GM19351 (cell line): ENCODE data around the gene ACVR1B.

Experiments
- ATAC-seq: cut with Tn5 transposase; IDR thresholded peaks from one replicate; pipeline ENCODE4 v1.9.1; 2021; ENCODE audit warnings: mild to moderate bottlenecking, moderate library complexity; ENCODE audit not compliant: unreplicated experiment

Gene ACVR1B

DNA sequence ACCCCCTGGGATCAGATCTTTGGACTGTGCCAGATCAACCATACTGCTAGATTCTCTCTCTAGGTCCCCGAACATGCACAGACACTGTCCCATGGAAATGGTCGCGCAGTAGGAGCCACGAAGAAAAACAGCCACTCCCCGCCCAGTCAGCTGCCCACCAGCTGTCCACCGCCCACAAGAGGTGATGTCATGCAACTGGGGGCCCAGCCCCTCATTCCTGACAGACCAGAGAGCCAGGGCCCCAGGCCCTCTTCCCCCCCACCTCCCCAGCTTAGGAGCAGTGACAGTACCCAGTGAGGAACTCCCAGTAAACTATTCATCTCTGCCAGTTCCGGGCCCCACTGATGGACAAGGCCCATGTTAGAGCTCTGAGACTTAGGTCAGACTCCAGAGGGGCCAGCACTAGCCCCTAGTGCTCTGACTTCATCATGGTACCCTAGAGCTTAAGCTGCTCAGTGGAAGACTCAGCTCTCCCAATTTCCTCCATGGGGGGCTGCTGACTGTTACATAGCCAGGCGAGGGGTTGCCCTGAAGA, 51.6 kb downstream of the ACVR1B start:
- no peak for ATAC-seq

DNA sequence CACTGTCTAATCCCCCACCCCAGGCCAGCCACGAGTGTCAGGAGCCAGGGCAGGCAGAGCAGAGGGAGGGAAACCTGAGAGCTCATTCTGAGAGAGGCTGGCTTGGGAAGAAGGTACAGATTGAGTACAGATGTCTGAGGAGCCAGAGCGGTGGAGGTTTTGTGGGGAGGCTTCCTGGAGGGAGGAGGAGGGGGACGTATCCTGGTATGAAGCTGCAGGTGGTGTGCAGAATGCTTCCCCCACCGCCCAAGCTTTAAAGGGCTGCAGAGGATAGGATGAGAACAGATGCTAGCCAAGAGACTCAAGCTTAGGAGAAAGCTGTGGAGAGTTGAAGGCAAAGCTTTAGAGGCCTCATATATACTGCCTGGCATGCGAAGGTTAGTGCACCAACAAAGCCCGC, 52.1 kb downstream of the ACVR1B start:
- no peak for ATAC-seq

DNA sequence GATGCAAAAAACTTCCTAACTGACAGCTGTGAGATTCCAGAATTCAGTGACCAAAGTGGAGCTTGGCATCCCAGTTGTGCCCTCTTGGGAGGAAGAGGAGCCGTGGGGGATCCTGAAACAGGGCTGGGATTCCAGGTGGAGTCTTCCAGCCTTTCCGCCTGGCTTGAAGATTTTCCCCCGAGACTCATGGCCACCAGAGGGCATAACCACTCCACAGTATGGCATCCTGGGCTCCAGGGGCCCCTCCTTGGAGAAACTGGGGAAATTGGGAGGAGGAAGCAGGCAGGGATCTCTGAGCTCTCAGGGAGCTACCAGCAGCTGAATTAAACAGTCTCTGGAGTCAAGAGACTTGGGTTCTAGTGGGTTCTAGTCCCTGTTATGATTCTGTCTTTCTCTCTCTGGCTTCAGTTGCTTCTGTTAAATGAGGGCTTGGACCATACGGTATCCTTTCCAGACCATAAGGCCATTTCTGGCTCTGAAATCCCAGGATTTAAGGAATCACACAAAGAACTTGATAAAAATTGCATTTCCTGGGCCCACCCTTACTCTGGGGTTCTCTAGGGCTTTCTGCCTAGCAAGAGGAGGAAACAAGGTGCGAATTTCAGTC, 52.6 kb downstream of the ACVR1B start:
- ATAC-seq = no peak

DNA sequence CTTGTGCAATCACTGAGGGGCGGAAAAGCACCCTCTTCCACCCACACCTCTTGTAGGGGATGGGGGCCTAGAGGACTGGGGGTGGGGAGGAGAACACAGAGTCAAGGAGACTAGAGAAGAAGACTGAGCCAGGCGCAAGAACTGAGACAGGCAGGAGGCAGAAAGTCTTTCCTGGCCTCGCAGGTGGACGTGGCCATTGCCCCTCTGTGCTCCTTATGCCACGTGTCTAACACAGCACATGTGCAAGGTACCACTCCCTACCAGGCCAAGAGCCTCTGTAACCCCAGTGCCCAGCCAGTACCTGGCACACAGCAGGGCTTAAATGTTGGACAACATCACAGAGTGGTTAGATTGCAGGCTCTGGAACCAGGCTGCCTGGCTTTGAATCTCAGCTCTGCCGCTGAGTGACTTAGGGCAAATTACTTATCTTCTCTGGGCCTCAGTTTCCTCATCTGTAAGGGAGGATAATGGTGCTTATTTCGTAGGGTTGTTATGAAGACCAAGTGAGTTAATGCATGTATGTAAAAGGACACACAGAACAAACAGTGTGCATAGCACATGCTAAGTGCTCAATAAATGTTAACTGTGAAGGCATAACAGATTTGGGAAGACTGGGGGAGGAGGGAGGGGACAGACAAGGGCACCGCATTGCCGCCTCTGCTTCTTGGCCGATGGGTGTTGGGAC, 53.9 kb downstream of the ACVR1B start:
- no peak for ATAC-seq

DNA sequence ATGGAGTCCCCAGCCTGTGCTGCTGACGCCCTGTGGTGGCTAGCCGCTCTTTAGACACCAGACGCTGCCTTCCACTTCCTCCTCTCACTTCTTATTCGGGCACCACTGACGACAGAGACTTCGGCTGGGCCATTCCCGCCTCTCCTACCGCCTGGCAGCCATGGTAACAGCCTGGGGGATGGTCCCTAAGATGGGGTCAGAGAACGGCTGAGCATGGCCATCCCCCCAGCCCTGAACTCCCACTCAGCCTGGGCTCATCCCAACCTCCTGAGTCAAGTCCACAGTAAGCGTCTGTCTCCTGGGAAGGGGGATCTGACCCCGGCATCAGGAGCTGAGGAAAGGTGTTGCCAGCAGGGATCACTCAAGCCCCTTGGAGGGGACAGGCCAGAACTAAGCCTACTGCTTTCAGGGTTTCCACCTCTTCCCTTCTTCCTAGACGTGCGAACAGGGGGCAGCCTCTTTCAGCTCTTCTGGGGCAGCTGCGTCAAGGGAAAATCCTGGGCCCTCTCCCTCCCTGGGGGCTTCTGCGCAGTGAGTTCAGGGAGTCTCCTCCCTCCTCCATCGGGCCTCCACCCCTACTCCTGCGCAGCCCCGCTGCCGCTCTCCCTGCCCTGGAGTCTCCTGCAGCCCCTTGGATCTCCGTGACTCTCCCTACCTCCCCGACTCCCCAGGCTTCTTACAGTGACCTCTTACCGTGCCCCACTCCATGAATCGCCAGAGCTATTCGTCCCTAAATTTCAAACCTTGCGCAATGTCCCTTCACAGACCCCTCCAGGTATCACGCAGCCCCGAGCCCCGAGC, 54.6 kb downstream of the ACVR1B start:
- ATAC-seq = peak; percentile 81

DNA sequence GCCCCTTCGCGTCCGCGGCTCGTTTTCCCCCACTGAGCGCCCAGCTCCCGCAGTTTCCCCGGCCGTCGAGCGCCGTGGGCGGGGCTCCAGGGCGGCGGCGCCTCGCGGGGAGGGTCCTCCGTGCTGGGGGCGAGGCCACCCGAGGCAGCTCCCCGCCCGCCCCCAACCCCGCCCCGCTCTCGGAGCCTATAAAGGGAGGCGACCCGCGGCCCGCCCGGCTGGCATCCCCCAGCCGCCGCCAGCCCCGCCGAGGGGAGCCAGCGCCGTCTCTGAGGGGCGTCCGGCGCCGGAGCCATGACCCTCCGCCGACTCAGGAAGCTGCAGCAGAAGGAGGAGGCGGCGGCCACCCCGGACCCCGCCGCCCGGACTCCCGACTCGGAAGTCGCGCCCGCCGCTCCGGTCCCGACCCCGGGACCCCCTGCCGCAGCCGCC, 55.2 kb downstream of the ACVR1B start, which contains the start of gene TAMALIN:
TAMALIN (plus strand) TSS at position 221 of the 432 bp plus-strand sequence; CDS start at position 295, 74 bp downstream.
- no peak for ATAC-seq

DNA sequence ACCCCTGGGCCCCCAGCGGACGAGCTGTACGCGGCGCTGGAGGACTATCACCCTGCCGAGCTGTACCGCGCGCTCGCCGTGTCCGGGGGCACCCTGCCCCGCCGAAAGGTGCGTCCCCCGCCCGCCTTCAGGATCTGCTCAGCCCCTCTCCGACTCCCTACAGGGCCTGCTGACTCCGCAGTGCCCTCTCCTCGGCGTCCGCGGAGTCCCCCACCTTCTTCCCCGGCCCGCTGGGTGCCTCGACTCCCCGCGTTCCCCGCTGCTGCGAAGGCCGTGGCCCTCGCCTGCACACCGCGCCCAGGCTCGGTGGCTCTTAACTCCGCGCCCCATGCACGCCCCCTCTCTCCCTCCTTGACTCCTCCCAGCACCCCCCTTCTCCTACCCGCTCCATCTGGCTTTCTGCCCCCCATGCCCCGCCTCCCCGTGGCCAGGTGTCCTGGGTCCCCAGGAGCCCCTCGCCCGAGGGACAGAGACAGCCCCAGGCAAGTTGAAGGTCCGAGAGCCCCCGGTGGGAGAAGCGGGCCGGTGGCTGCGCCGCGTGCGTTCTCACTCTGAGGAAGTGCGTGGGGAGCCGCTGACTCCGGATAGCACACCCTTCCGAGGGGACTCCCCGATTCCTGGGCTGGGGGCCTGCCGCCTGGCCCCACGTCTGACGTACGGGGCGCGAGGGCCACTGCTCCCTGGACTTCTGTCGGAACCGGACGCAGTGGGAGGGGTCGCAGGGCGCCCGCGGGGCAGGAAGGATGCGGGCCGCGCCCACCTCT, 55.8 kb downstream of the ACVR1B start:
- no peak for ATAC-seq

DNA sequence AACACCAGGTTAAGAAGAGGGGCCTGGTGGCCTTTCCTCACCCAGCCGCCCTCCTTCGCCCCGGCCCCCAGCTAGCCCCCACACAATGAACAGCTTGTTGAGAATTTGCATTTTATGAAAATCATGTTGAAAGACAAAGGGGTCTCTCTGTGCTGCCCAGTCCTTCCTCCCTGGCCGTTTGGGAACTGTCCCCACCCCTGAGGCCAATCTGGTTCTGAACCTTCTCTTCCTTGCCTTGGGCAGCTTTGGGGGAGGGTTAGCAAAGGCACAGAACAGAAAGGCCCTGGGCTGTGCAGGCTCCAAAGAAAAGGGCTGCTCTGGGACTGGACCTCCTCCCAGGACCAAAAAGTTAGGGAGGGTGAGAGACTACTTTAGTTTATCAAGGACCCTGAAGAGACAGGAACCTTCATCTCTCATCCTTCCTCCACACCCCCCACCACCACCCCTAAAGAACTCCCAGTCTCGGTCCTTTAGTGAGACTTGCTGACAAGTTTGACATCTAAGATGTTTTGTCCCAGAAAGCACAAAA, 56.5 kb downstream of the ACVR1B start:
- no peak for ATAC-seq

DNA sequence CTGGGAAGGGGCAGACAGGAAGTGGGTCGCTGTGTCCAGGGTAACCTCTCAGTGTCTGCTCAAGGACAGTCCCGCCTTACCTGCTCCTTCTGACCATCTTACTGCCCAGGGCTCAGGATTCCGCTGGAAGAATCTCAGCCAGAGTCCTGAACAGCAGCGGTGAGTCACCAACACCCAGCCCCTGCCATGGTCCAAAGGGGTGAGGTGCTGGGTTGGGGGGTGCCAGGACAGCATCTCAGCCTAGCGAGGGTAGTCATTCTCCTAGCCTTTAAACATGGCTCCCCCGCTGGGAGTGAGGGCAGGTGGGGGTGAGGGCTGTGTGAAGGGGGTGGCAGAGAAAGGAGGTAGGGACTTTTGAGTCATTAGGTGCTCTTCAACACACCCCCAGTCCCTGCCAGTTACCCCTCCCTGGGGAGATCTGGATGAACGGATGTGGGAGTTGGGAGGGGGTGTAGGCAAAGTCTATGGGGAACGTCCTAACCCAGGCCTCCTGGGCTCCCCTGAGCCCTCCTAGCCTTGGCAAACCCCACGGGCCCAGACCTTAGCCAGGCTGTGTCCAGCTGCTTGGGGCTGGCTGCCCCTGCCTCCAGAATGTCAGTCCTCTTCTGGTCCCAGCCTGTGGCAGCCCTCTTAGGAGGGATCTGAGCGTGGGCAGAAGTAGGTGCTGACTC, 57.7 kb downstream of the ACVR1B start:
- no peak for ATAC-seq

DNA sequence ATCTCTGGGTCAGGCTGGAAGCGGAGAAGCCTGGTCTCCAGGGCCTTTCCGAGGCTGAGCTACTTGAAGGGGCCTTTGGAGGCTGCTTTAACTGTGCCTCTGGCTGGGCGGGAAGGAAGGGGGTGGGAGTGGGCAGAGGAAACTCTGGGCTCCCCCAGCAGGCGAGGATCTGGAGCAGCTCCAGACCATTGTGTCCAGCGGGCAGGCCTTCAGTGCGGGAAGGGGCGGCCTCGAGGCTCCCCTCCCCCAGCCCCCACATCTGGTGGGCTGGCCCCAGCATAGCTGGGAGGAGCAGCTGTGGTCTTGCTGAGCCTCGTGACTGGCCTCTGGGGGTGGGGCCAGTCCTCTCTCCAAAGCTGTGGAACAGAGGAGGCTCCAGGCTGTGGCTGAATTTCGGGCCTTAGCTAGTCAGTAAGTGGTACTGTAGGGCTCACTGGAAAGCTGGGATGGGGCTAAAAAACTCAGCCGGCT, 58.7 kb downstream of the ACVR1B start:
- no peak for ATAC-seq

DNA sequence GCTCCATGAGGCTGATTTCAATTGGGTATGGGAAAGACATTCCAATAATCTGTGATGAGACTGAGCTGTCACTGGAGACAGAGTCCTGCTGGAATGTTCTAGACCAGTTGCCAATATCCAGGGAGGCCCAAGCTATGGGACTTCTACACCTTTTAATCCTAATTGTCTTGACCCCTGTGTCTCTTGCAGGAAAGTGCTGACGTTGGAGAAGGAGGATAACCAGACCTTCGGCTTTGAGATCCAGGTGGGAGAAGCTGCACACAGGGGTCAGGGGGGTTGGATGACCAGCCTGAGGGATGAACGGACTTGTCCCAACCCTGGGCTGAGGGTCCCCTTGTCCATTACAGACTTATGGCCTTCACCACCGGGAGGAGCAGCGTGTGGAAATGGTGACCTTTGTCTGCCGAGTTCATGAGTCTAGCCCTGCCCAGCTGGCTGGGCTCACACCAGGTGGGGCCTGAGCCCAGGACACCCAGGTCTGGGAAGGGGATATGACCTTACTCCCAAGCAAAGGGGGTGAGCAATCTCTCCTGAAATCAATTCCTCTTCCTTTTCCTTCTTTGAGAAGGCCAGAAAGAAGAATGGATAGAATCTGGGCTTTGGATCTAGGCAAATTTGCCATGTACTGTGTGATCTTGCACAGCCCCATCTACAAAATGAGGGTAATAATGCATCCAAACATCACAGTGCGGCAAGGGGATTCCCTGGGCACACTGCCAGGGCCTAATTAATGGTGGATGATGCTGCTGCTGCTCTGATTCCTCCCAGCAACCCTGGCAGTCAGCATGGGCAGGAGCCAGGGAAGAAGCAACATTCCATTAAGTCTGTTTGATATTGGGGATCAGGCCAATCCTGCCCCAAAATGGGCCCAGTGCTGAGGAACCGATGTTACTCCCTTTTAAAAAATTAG, 59.4 kb downstream of the ACVR1B start:
- ATAC-seq = no peak

DNA sequence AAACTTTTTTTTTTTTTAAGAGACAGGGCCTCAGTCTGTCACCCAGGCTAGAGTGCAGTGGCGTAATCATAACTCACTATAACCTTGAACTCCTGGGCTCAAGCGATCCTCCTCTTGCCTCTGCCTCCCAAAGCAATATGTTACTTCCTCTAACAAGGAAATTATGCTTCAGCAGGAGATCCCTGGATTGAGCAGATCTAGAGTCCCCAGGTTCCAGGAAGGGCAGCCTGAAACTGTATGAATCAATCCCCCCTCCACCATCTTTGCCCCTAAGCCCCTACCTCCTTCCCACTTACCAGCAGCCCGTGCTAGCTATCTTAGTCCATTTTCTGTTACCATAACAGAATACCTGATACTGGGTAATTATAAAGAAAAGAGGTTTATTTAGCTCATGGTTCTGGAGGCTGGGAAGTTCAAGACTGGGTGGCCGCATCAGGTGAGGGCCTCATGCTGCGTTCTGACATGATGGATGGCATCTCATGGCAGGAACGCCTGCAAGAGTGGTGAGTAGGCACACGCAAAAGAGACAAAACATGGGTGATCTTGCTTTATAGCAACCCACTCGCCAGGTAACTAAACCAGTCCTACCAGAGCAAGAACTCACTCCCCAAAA, 60.2 kb downstream of the ACVR1B start:
- ATAC-seq = no peak

DNA sequence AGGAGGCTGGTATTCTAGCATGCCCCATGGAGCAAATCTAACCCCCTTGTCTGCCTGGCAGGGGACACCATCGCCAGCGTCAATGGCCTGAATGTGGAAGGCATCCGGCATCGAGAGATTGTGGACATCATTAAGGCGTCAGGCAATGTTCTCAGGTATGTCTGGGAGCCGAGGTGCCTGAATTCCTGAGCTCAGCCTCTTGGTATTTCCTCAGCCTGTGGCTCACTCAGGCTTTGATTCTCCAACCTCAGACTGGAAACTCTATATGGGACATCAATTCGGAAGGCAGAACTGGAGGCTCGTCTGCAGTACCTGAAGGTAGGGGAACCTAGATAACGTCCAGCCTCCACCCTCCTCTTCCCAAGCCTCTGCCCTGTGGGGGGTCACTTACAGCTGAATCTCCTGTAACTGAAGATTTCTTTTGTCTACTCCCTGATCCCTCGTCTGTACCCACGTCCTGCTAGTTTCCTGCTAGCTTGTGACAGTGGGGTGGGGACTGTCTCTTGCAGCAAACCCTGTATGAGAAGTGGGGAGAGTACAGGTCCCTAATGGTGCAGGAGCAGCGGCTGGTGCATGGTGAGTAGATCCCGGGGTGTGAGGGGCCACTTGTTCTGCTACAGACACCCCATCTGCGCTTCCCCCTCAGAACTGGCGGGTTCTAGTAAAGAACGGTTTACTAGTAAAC, 62.3 kb downstream of the ACVR1B start:
- no peak for ATAC-seq

DNA sequence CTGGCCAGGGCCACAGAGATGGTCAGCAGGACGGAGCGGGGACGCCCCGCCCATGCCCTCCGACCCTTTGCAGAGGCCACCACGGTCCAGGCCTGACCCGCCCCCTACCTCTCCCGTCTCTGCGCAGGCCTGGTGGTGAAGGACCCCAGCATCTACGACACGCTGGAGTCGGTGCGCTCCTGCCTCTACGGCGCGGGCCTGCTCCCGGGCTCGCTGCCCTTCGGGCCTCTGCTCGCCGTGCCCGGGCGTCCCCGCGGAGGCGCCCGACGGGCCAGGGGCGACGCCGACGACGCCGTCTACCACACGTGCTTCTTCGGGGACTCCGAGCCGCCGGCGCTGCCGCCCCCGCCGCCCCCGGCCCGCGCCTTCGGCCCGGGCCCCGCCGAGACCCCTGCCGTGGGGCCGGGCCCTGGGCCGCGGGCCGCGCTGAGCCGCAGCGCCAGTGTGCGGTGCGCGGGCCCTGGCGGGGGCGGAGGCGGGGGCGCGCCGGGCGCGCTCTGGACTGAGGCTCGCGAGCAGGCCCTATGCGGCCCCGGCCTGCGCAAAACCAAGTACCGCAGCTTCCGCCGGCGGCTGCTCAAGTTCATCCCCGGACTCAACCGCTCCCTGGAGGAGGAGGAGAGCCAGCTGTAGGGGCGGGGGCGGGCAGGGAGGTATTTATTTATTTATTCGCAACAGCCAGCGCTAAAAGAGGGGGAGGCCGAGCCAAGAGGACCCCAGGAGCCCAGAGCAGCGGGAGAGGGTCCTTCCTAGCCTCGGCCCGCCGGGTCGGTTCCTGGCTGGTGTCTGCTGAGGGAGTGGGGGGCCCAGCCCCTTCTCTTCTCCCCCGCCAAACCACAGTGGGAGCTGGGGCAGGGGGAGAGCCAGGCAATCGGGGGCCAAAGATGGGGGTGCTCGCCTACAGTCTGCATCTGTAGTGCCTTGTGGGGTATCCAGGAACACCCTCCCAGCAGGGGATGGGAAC, 63.4 kb downstream of the ACVR1B start:
- ATAC-seq = no peak

DNA sequence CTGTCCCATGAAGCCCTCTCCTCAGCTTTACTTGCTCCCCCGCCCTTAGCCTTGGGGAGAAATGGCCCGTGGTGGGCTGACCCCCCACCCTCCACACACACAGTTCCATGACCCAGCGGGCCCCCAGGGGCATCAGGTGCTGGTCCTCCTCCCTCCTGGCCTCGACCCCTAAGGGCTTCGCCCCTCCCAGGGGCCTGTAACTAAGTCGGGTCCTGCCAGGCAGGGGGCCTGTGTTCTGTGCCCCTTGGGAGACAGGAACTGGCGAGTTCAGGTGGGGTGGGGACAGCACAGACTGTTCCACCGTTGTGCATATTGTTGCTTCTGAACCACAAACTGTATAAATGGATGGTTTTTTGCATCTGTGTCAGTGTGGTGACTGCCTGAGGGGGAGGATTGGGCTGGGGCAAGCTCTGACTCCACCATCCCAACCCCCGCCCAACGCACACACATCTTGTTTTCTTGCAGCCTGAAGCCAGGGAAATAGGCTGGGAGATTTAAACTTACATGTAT, 64.1 kb downstream of the ACVR1B start:
- ATAC-seq = no peak

DNA sequence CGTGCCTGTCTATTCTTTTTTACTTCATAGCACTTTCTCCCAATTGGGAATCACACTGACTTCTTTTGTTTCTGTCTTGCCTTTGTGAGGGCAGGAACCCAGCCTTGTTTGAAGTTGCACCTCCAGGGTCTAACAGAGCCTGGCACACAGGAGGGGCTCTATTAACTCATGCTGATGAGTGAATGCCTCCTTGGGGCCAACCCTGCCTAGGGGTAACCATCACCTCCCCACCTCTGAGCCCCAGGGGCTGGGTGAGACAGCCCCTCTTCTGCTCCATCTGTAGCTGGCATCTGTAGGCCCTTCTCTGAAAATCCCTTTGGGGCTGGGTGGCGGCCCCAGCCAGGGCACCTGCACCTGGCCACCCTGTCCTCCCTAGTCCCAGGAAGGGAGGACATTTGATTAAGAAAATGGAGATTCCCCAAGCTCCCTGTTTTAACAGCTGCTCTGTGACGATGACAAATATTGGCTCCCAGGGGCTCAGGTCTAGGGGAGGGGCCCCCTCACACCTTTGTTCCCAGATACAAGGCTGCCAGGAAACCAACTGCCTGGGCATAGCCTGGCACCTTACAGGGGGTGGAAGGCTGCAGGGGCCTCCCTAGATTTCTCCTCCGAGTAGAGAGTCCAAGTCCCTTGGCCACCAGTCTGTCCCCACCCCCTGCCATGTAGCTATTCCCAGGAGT, 67.1 kb downstream of the ACVR1B start:
- ATAC-seq = no peak
